A549 (cell line): Measurements from ENCODE around the gene RAB10.

Source experiments
- MYC ChIP-seq: IDR thresholded peaks from 2 replicates; pipeline ENCODE4 v1.6.1; 2012; ENCODE audit warnings: mild to moderate bottlenecking, inconsistent platforms, low read length, improper control_type of control experiment, borderline replicate concordance
- TP53 ChIP-seq: fragments of 250-450 bp; sonication (Bioruptor Pico); IDR thresholded peaks from 2 replicates; pipeline ENCODE4 v1.5.0; 2021; ENCODE audit warnings: mild to moderate bottlenecking, moderate library complexity
- ZFP36 ChIP-seq: fragments of 450-650 bp; IDR thresholded peaks from 2 replicates; pipeline ENCODE4 v1.6.1; 2014; ENCODE audit warnings: borderline replicate concordance; ENCODE audit not compliant: partially characterized antibody
- TF ChIP-seq, protein P1 (sequence below): fragments of >200 bp; sonication (Bioruptor Twin); formaldehyde crosslinking; IDR thresholded peaks from 3 replicates; pipeline ENCODE4 v1.5.1; 2016

DNA sequence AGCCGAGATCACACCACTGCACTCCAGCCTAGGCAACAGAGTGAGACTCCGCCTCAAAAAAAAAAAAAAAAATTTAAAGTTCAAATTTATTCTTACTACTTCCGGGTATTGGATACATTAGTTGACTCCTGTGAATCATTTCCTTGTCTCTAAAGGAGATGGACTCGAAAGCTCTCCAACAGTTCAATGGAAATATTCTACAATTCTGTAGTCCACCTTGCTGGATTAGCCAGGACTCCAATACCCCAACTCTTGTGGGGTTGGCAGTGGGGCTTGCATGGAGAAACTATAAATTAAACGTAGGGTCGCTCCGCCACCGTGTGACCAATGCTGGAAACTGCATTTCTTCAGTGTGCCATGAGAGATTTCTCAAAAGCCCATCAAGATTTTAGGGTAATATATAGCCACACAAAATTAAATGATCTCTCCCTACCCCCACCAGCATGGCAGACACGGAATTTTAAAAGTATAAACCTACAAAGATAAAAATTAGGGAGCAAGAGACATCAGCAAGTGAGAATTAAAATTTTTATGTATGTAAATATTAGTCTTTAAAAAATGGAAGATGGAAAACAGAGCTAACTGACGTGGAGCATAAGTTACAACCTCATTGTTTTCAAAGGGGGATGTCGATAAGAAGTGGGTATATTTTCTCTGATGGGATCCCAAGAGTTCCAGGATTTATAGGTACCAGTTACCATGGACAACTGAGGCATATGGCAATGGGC, 111.2 kb downstream of the RAB10 start:
- TF ChIP-seq, protein P1, sequence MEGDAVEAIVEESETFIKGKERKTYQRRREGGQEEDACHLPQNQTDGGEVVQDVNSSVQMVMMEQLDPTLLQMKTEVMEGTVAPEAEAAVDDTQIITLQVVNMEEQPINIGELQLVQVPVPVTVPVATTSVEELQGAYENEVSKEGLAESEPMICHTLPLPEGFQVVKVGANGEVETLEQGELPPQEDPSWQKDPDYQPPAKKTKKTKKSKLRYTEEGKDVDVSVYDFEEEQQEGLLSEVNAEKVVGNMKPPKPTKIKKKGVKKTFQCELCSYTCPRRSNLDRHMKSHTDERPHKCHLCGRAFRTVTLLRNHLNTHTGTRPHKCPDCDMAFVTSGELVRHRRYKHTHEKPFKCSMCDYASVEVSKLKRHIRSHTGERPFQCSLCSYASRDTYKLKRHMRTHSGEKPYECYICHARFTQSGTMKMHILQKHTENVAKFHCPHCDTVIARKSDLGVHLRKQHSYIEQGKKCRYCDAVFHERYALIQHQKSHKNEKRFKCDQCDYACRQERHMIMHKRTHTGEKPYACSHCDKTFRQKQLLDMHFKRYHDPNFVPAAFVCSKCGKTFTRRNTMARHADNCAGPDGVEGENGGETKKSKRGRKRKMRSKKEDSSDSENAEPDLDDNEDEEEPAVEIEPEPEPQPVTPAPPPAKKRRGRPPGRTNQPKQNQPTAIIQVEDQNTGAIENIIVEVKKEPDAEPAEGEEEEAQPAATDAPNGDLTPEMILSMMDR: peak; percentile 98
- no peak for TF ChIP-seq TP53
- no peak for TF ChIP-seq MYC
- TF ChIP-seq ZFP36: no peak
